CD14-positive monocyte (primary cell): Measurements from ENCODE around the gene IPO4. TPM values are rescaled to one million over a fixed set of nuclear protein-coding genes. Genes with fewer than 3 reads are reported as not detected.

Experiments
- DNase-seq, 3 donors: peaks; one replicate each; pipeline ENCODE4 v3.0.0-alpha.2; 2011 to 2022
- H2AFZ ChIP-seq: 2 replicates; pipeline ENCODE4 v1.6.0; 2012; ENCODE audit warnings: mild to moderate bottlenecking, low read depth, low read length, inconsistent platforms; ENCODE audit not compliant: insufficient read depth, poor library complexity, severe bottlenecking
- H3K27ac ChIP-seq, 2 donors: 1 replicate in 1 of 2; 2 replicates in 1 of 2; pipeline ENCODE4 v1.5.1; 2012 to 2013; ENCODE audit warnings: low read length in 2 of 2, control low read depth in 1 of 2, inconsistent platforms in 1 of 2, low read depth in 1 of 2, mild to moderate bottlenecking in 1 of 2
- H3K27me3 ChIP-seq, 2 donors: one replicate each; pipeline versions ENCODE4 v1.6.0 to v1.6.1; 2011 to 2013; ENCODE audit warnings: low read length in 2 of 2; ENCODE audit not compliant: control insufficient read depth in 2 of 2, insufficient read depth in 2 of 2
- H3K36me3 ChIP-seq, 2 donors: replicated peaks in 1 of 2; 1 replicate in 1 of 2; 2 replicates in 1 of 2; pipeline versions ENCODE4 v1.5.1 to v1.6.1; 2012 to 2013; ENCODE audit warnings: low read length in 2 of 2, control low read depth in 1 of 2, inconsistent platforms in 1 of 2, mild to moderate bottlenecking in 1 of 2; ENCODE audit not compliant: insufficient read depth in 2 of 2, control insufficient read depth in 1 of 2
- H3K4me1 ChIP-seq, 2 donors: 1 replicate in 1 of 2; 2 replicates in 1 of 2; pipeline versions ENCODE4 v1.5.1 to v1.6.1; 2012 to 2013; ENCODE audit warnings: low read length in 2 of 2, control low read depth in 1 of 2, inconsistent platforms in 1 of 2, mild to moderate bottlenecking in 1 of 2, moderate library complexity in 1 of 2; ENCODE audit not compliant: insufficient read depth in 2 of 2, control insufficient read depth in 1 of 2
- H3K4me2 ChIP-seq: replicated peaks from 2 replicates; pipeline ENCODE3; 2012; ENCODE audit warnings: low read length, moderate library complexity, mild to moderate bottlenecking; ENCODE audit not compliant: poor library complexity, severe bottlenecking; ENCODE audit errors: extremely low read depth
- H3K4me3 ChIP-seq, 3 experiments: fragments of 200-600 bp in 1 of 3; sonication (generic) in 1 of 3; replicated peaks in 1 of 3; 1 replicate in 2 of 3; 2 replicates in 1 of 3; pipeline ENCODE4 v1.5.1; 2011 to 2013; ENCODE audit warnings: low read length in 3 of 3, mild to moderate bottlenecking in 3 of 3, control low read depth in 2 of 3, low read depth in 2 of 3, inconsistent platforms in 1 of 3, moderate library complexity in 1 of 3
- H3K79me2 ChIP-seq: 2 replicates; pipeline ENCODE4 v1.6.0; 2012; ENCODE audit warnings: mild to moderate bottlenecking, control low read depth, inconsistent platforms, low read length, moderate library complexity; ENCODE audit not compliant: insufficient read depth
- H3K9ac ChIP-seq: 2 replicates; pipeline ENCODE4 v1.6.0; 2017; ENCODE audit warnings: low read length, mild to moderate bottlenecking; ENCODE audit not compliant: insufficient read depth, poor library complexity, severe bottlenecking
- H3K9me3 ChIP-seq, 2 donors: replicated peaks in 1 of 2; 1 replicate in 1 of 2; 2 replicates in 1 of 2; pipeline versions ENCODE4 v1.5.1 to v1.6.1; 2012 to 2013; ENCODE audit warnings: low read length in 2 of 2, control low read depth in 1 of 2; ENCODE audit not compliant: control insufficient read depth in 1 of 2, insufficient read depth in 1 of 2
- H4K20me1 ChIP-seq: 2 replicates; pipeline ENCODE4 v1.6.0; 2012; ENCODE audit warnings: mild to moderate bottlenecking, low read length, control low read depth, moderate library complexity; ENCODE audit not compliant: insufficient read depth
- H3K27ac Mint-ChIP-seq, 7 donors: one replicate each; pipeline ENCODE4 v1.8.0; 2020; ENCODE audit warnings: mild to moderate bottlenecking in 7 of 7, mixed read lengths in 7 of 7, moderate library complexity in 6 of 7, inconsistent platforms in 2 of 7
- H3K27me3 Mint-ChIP-seq, 3 donors: one replicate each; pipeline ENCODE4 v1.8.0; 2021 to 2022; ENCODE audit warnings: low read depth in 3 of 3, mild to moderate bottlenecking in 3 of 3, mixed read lengths in 3 of 3, moderate library complexity in 3 of 3, inconsistent platforms in 1 of 3
- H3K36me3 Mint-ChIP-seq, 2 donors: one replicate each; pipeline ENCODE4 v1.8.0; 2020; ENCODE audit warnings: mixed read lengths in 2 of 2, inconsistent platforms in 1 of 2, mild to moderate bottlenecking in 1 of 2
- H3K4me1 Mint-ChIP-seq: one replicate; pipeline ENCODE4 v1.8.0; 2020; ENCODE audit warnings: mild to moderate bottlenecking, mixed read lengths
- H3K4me3 Mint-ChIP-seq, 2 donors: one replicate each; pipeline ENCODE4 v1.8.0; 2020; ENCODE audit warnings: mild to moderate bottlenecking in 2 of 2, mixed read lengths in 2 of 2, moderate library complexity in 1 of 2
- H3K9me3 Mint-ChIP-seq, 7 donors: one replicate each; pipeline ENCODE4 v1.8.0; 2020 to 2022; ENCODE audit warnings: mixed read lengths in 7 of 7, mild to moderate bottlenecking in 6 of 7, moderate library complexity in 6 of 7, inconsistent platforms in 2 of 7
- CTCF ChIP-seq: fragments of 200-600 bp; IDR thresholded peaks from one replicate; pipeline ENCODE4 v1.8.0; 2022; ENCODE audit warnings: antibody characterized with exemption, mild to moderate bottlenecking
- WGBS: methylation state at CpG from one replicate; pipeline ENCODE4 v1.1.5; 2013; ENCODE audit warnings: missing lambda C conversion rate; ENCODE audit not compliant: insufficient coverage; 5-methylcytosine and 5-hydroxymethylcytosine counted together
- intact Hi-C, 2 donors: fragments of 100-400 bp; cut with micrococcal nuclease; formaldehyde crosslinking; loops; one replicate each; pipeline versions ENCODE4 v1.15.0 to v1.15.1; 2023
- polyA plus RNA-seq, 3 donors: library from polyadenylated mRNA; depleted of rRNA in 1 of 3; unstranded in 2 of 3; stranded (reverse) in 1 of 3; fragments of 300-500 nt in 2 of 3; fragments of >200 nt in 1 of 3; fragmentation: Illumina TruSeq in 2 of 3; gene quantifications; 1 replicate in 2 of 3; 2 replicates in 1 of 3; pipeline ENCODE4 v1.2.3, GENCODE V29; 2012 to 2021

IPO4 gene
- polyA plus RNA-seq, 3 donors, result 4.1 to 14.2 (median 4.3) TPM

- intact Hi-C loops, result no loop called here
- peaks cover 78% of the 10 kb centered on the region for H3K79me2 ChIP-seq
- WGBS, result under 1% methylated on average over 65 of the region's 65 CpGs
- H3K4me3 ChIP-seq, result peak within 1 kb of the TSS; percentile 70 to 92 (median 81)
- peak within 1 kb of the TSS; percentile 69 to 79 for H3K27ac ChIP-seq
- peak; percentile 17 for TF ChIP-seq CTCF
- Mint-ChIP-seq H3K27me3 (peaks cover 0 to 2% (median 1%) of the 10 kb centered on the region in 3 donors), H3K4me3 (peak within 1 kb of the TSS; percentile 87 to 91), H3K4me1 (peaks cover 70% of the 10 kb centered on the region), H3K36me3 (peaks cover 53 to 57% of the 10 kb centered on the region in 2 donors), H3K9me3 (no peaks in the 10 kb centered on the region), H3K27ac (peak within 1 kb of the TSS; percentile 83 to 95 (median 92))
- peak within 1 kb of the TSS; percentile 74 for H3K9ac ChIP-seq
- peaks cover 51 to 65% of the 10 kb centered on the region in 2 donors for H3K4me1 ChIP-seq
- peak within 1 kb of the TSS; percentile 99 for H3K4me2 ChIP-seq
- no peaks in the 10 kb centered on the region for H3K9me3 ChIP-seq
- peak within 1 kb of the TSS; percentile 90 for H2AFZ ChIP-seq
- peaks cover 42 to 53% of the 10 kb centered on the region in 2 donors for H3K36me3 ChIP-seq
- peaks cover 63% of the 10 kb centered on the region for H4K20me1 ChIP-seq
- H3K27me3 ChIP-seq, result no peaks in the 10 kb centered on the region
- peak; percentile 97 to 100 (median 97) for DNase-seq
Observed at GRCh38 chr14:24141097-24141880, 47.3 kb downstream of the IPO4 start, which contains the start of gene EMC9. TSS of gene EMC9 (minus strand) at chr14:24141591. CDS start at chr14:24141304, 287 bp downstream.

GRCh38 chr14:24139272-24139934 lies 49.2 kb downstream of the IPO4 start:
- H3K9me3 ChIP-seq, result no peaks in the 10 kb centered on the region
- H3K4me1 ChIP-seq, result peaks cover 42 to 56% of the 10 kb centered on the region in 2 donors
- H3K9ac ChIP-seq, result no peak overlapping the region
- Mint-ChIP-seq H3K36me3 (peaks cover 47 to 49% of the 10 kb centered on the region in 2 donors), H3K27me3 (peaks cover 0 to 2% (median 1%) of the 10 kb centered on the region in 3 donors), H3K4me3 (no peak overlapping the region), H3K4me1 (peaks cover 62% of the 10 kb centered on the region), H3K9me3 (no peaks in the 10 kb centered on the region), H3K27ac (peak overlapping the region in 3 of 7 donors; percentile 1 to 71 (median 13))
- DNase-seq, result no peak
- H3K4me2 ChIP-seq, result no peak overlapping the region
- H3K36me3 ChIP-seq, result peaks cover 37 to 47% of the 10 kb centered on the region in 2 donors
- H3K27me3 ChIP-seq, result no peaks in the 10 kb centered on the region
- intact Hi-C loops, result loop anchor here in 1 of 2 donors (10.0 kb wide), 1 partner anchor 95 kb away; the partner anchor contains the start of genes GMPR2 and NEDD8
- H3K4me3 ChIP-seq, result no peak overlapping the region
- H2AFZ ChIP-seq, result no peak overlapping the region
- peak overlapping the region in 1 of 2 donors; percentile 3 for H3K27ac ChIP-seq
- WGBS, result 100% methylated on average over 2 of the region's 9 CpGs
- peaks cover 46% of the 10 kb centered on the region for H4K20me1 ChIP-seq
- peaks cover 62% of the 10 kb centered on the region for H3K79me2 ChIP-seq
- TF ChIP-seq CTCF, result no peak
